Endothelial cell of umbilical vein (primary cell): ENCODE measurements around the gene GCNT2. TPM values are rescaled to one million over a fixed set of nuclear protein-coding genes. Genes with fewer than 3 reads are reported as not detected.

ENCODE experiments used
- BruUV-seq: library from RNA; stranded (reverse); fragments of 400-500 nt; replicated peaks from 2 replicates; lab custom pipeline; 2021; lab: Mats Ljungman, UMichigan
- CTCF ChIA-PET: fragments of 300-600, 350-600 bp; sonication (Branson Sonifier 250); formaldehyde crosslinking; loops from one replicate; lab custom pipeline; 2021; ENCODE audit warnings: antibody characterized with exemption, inconsistent platforms; lab: Charles Lee
- POLR2A ChIA-PET: fragments of 300-600, 350-600 bp; sonication (Branson Sonifier 250); formaldehyde crosslinking; loops from one replicate; lab custom pipeline; 2021; ENCODE audit warnings: antibody characterized with exemption, inconsistent platforms; lab: Charles Lee
- DNase-seq: peaks from one replicate; pipeline ENCODE4 v3.0.0-alpha.2; 2011; ENCODE audit warnings: low read depth, low spot score
- FAIRE-seq: peaks from 2 replicates; lab custom pipeline; 2011; peaks lifted over from hg19 to GRCh38; lab: Jason Lieb, UNC
- H2AFZ ChIP-seq: 2 replicates; pipeline ENCODE4 v1.6.0; 2012; ENCODE audit warnings: low read depth, low read length, control low read depth, inconsistent platforms
- H3K27ac ChIP-seq: 2 replicates; pipeline ENCODE4 v1.5.1; 2011; ENCODE audit warnings: low read depth, mild to moderate bottlenecking, control low read depth, low read length, moderate library complexity; ENCODE audit not compliant: insufficient read depth
- H3K27me3 ChIP-seq, 2 experiments: 2 replicates each; pipeline versions ENCODE4 v1.6.0 to v1.6.1; 2011; ENCODE audit warnings: low read length in 2 of 2, mixed read lengths in 1 of 2; ENCODE audit not compliant: control insufficient read depth in 2 of 2, insufficient read depth in 2 of 2
- H3K36me3 ChIP-seq, 2 experiments: 2 replicates in 1 of 2; 3 replicates in 1 of 2; pipeline ENCODE4 v1.5.1; 2011; ENCODE audit warnings: low read length in 2 of 2, mild to moderate bottlenecking in 1 of 2, moderate library complexity in 1 of 2; ENCODE audit not compliant: control insufficient read depth in 2 of 2, insufficient read depth in 2 of 2; ENCODE audit errors: extremely low read depth in 1 of 2
- H3K4me1 ChIP-seq: 3 replicates; pipeline ENCODE4 v1.5.1; 2011; ENCODE audit warnings: mild to moderate bottlenecking, low read length; ENCODE audit not compliant: control insufficient read depth, insufficient read depth; ENCODE audit errors: extremely low read depth
- H3K4me2 ChIP-seq: 2 replicates; pipeline ENCODE4 v1.6.1; 2011; ENCODE audit warnings: low read length, control low read depth, mixed read lengths; ENCODE audit not compliant: insufficient read depth
- H3K4me3 ChIP-seq, 3 experiments: fragments of 200-600 bp in 1 of 3; sonication (generic), shearing (Covaris generic) in 1 of 3; replicated peaks in 1 of 3; 2 replicates each; pipeline ENCODE4 v1.5.1; 2011 to 2016; ENCODE audit warnings: control low read depth in 3 of 3, low read length in 3 of 3, mild to moderate bottlenecking in 2 of 3, inconsistent platforms in 1 of 3, low read depth in 1 of 3, moderate library complexity in 1 of 3; ENCODE audit not compliant: insufficient read depth in 1 of 3
- H3K79me2 ChIP-seq: 2 replicates; pipeline ENCODE4 v1.6.0; 2012; ENCODE audit warnings: low read length, inconsistent platforms; ENCODE audit not compliant: control insufficient read depth, insufficient read depth
- H3K9ac ChIP-seq: replicated peaks from 2 replicates; pipeline ENCODE3; 2011; ENCODE audit warnings: low read length, control low read depth; ENCODE audit not compliant: insufficient read depth; ENCODE audit errors: extremely low read depth
- H3K9me1 ChIP-seq: replicated peaks from 3 replicates; pipeline ENCODE4 v1.6.0; 2011; ENCODE audit warnings: mild to moderate bottlenecking, low read length; ENCODE audit not compliant: control insufficient read depth, insufficient read depth; ENCODE audit errors: extremely low read depth
- H3K9me3 ChIP-seq: replicated peaks from 2 replicates; pipeline ENCODE4 v1.5.1; 2012; ENCODE audit warnings: low read length, inconsistent platforms; ENCODE audit not compliant: control insufficient read depth, insufficient read depth
- H4K20me1 ChIP-seq: replicated peaks from 2 replicates; pipeline ENCODE3; 2011; ENCODE audit warnings: mild to moderate bottlenecking, low read length; ENCODE audit not compliant: control insufficient read depth, insufficient read depth; ENCODE audit errors: extremely low read depth
- CTCF ChIP-seq, 2 donors: IDR thresholded peaks; 1 replicate in 1 of 2; 2 replicates in 1 of 2; pipeline ENCODE4 v1.5.1; 2011; ENCODE audit warnings: low read length in 2 of 2, mild to moderate bottlenecking in 2 of 2, moderate library complexity in 2 of 2, control low read depth in 1 of 2, inconsistent platforms in 1 of 2, low read depth in 1 of 2; ENCODE audit not compliant: insufficient read depth in 1 of 2; ENCODE audit errors: extremely low read depth in 1 of 2
- EZH2 ChIP-seq: IDR thresholded peaks from 2 replicates; pipeline ENCODE4 v1.6.1; 2012; ENCODE audit warnings: borderline replicate concordance, low read depth, mild to moderate bottlenecking, moderate library complexity, low read length, inconsistent platforms; ENCODE audit not compliant: severe bottlenecking
- FOS ChIP-seq: IDR thresholded peaks from 2 replicates; pipeline ENCODE4 v1.6.1; 2011; ENCODE audit warnings: mild to moderate bottlenecking, low read length, moderate library complexity, borderline replicate concordance; ENCODE audit not compliant: insufficient read depth
- GATA2 ChIP-seq: IDR thresholded peaks from 2 replicates; pipeline ENCODE4 v1.7.0; 2011; ENCODE audit warnings: low read depth, mild to moderate bottlenecking, moderate library complexity, mixed read lengths, low read length; ENCODE audit not compliant: insufficient read length, insufficient read depth
- JUN ChIP-seq: IDR thresholded peaks from 2 replicates; pipeline ENCODE4 v1.6.1; 2011; ENCODE audit warnings: borderline replicate concordance, low read depth; ENCODE audit not compliant: insufficient read length, insufficient read depth
- MYC ChIP-seq: IDR thresholded peaks from one replicate; pipeline ENCODE4 v1.6.1; 2011; ENCODE audit warnings: mild to moderate bottlenecking, low read depth, low read length
- POLR2A ChIP-seq: IDR thresholded peaks from 2 replicates; pipeline ENCODE4 v1.6.1; 2012; ENCODE audit warnings: low read depth, mild to moderate bottlenecking, control low read depth, low read length
- POLR2AphosphoS5 ChIP-seq: IDR thresholded peaks from 2 replicates; pipeline ENCODE4 v1.6.1; 2012; ENCODE audit warnings: low read depth, mild to moderate bottlenecking, control low read depth, low read length, moderate library complexity; ENCODE audit not compliant: insufficient read depth
- dilution Hi-C: fragments of 300-500 bp; cut with MboI; formaldehyde crosslinking; loops from one replicate; pipeline ENCODE4 v1.15.0; 2019; ENCODE audit warnings: low sequenced_read_pairs; ENCODE audit not compliant: extremely low pct_ligation_motif_present
- intact Hi-C: fragments of 100-400 bp; cut with micrococcal nuclease; formaldehyde crosslinking; loops from one replicate; pipeline ENCODE4 v1.10.0; 2022
- polyA plus RNA-seq, 4 experiments: library from polyadenylated mRNA; depleted of rRNA in 3 of 4; stranded (reverse) in 3 of 4; unstranded in 1 of 4; fragments of >200 nt; gene quantifications; 2 replicates each; pipeline versions ENCODE4 v1.2.1 to v1.2.3, GENCODE V29; 2011 to 2012; ENCODE audit warnings: missing spikeins in 1 of 4
- total RNA-seq: library from RNA; stranded (reverse); gene quantifications from 2 replicates; pipeline ENCODE4 v1.2.3, GENCODE V29; 2021
- TF ChIP-seq, protein P1 (sequence below): IDR thresholded peaks from 2 replicates; pipeline ENCODE4 v1.6.1; 2011; ENCODE audit not compliant: insufficient read depth, insufficient read length

GCNT2 gene
- total and polyA plus RNA-seq, 2 donors (not counting 3 experiments of a cell fraction or from before 2014, with no cell fraction given): 3.8 to 10.9 TPM

GRCh38 chr6:10617008-10617696 is 96.0 kb downstream of the GCNT2 start:
- H3K4me1 ChIP-seq: no peaks in the 10 kb centered on the region
- no peak overlapping the region for H3K4me2 ChIP-seq
- H3K9me1 ChIP-seq: no peaks in the 10 kb centered on the region
- H3K9me3 ChIP-seq: no peaks in the 10 kb centered on the region
- no peak overlapping the region for H3K9ac ChIP-seq
- dilution Hi-C loops: no loop called here
- no peaks in the 10 kb centered on the region for H3K79me2 ChIP-seq
- H3K36me3 ChIP-seq: peaks cover 0 to 2% of the 10 kb centered on the region in 2 experiments
- H3K27me3 ChIP-seq: no peaks in the 10 kb centered on the region
- no peak overlapping the region for H2AFZ ChIP-seq
- intact Hi-C loops: no loop called here
- TF ChIP-seq GATA2 (no peak), POLR2AphosphoS5 (no peak), EZH2 (no peak), POLR2A (no peak), FOS (no peak), CTCF (IDR thresholded peaks at IDR 0.05; ENCODE audit: extremely low read depth in 1 of 2, insufficient read depth in 1 of 2, low read depth in 1 of 2, low read length in 2 of 2) (no peak), JUN (no peak), MYC (no peak)
- TF ChIP-seq, protein P1, sequence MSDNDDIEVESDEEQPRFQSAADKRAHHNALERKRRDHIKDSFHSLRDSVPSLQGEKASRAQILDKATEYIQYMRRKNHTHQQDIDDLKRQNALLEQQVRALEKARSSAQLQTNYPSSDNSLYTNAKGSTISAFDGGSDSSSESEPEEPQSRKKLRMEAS: no peak
- BruUV-seq: no TSS peak
- FAIRE-seq (no peak), DNase-seq (no peak)
- CTCF ChIA-PET: interaction anchor here (0.7 kb wide), 1 partner anchor 41 kb away, joined by 3 read pairs; no protein-coding TSS in a partner anchor
- H3K4me3 ChIP-seq: no peak overlapping the region
- H3K27ac ChIP-seq: no peak overlapping the region
- H4K20me1 ChIP-seq: no peaks in the 10 kb centered on the region
- POLR2A ChIA-PET: no interaction called here
